ENCODE results near the gene PHF8. TPM values are rescaled to one million over a fixed set of nuclear protein-coding genes. Genes with fewer than 3 reads are reported as not detected.

Gene PHF8
- total RNA-seq, 1 experiment from 2014 or later = 29.6 TPM

DNA sequence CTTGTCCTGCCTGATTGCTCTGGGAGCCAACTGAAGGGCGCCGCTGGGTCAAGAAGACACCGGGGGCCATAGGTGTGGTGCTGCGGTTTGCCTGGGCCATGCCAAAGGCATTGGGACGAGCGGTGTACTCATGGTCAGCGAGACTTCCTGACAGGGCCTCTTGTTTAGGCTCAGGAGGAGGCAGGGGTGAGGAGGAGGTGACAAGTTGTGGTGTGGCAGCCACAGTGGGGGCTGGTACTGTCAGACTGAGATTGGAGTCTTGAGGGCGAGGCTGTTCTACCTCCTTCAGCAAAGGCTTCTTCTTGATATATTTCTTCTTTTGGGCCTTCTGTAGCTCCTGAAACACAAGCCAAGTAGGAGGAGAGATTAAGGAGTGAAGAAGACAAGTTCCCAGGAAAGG lies 104.1 kb downstream of the PHF8 start:
- H3K36me3 Mint-ChIP-seq = peaks cover 24% of the 10 kb centered on the region
- H3K9me3 Mint-ChIP-seq = no peaks in the 10 kb centered on the region
- ATAC-seq (no peak), DNase-seq (ENCODE audit: low spot score) (no peak)
- no peaks in the 10 kb centered on the region for H3K4me1 Mint-ChIP-seq
- H3K4me3 Mint-ChIP-seq = no peak overlapping the region
- POLR2A ChIA-PET = no interaction called here
- no peak overlapping the region for H3K27ac Mint-ChIP-seq
- CTCF ChIA-PET = no interaction called here
- no peaks in the 10 kb centered on the region for H3K27me3 Mint-ChIP-seq (ENCODE audit: low read depth)
- TF ChIP-seq, protein P1, sequence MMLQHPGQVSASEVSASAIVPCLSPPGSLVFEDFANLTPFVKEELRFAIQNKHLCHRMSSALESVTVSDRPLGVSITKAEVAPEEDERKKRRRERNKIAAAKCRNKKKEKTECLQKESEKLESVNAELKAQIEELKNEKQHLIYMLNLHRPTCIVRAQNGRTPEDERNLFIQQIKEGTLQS (CRISPR knock-in tag; conservative IDR thresholded peaks at IDR 0.05) = no peak
- TF ChIP-seq GTF2I (CRISPR knock-in tag; conservative IDR thresholded peaks at IDR 0.05) = no peak
- no peak for TF ChIP-seq JAZF1 (CRISPR knock-in tag; IDR thresholded peaks at IDR 0.05)
- TF ChIP-seq CREM (CRISPR knock-in tag; IDR thresholded peaks at IDR 0.05) = no peak
- TF ChIP-seq ZNF416 (CRISPR knock-in tag; IDR thresholded peaks at IDR 0.05) = no peak
- no peak for TF ChIP-seq FOXP1 (CRISPR knock-in tag; IDR thresholded peaks at IDR 0.05; ENCODE audit: borderline replicate concordance)
- TF ChIP-seq, protein P2, sequence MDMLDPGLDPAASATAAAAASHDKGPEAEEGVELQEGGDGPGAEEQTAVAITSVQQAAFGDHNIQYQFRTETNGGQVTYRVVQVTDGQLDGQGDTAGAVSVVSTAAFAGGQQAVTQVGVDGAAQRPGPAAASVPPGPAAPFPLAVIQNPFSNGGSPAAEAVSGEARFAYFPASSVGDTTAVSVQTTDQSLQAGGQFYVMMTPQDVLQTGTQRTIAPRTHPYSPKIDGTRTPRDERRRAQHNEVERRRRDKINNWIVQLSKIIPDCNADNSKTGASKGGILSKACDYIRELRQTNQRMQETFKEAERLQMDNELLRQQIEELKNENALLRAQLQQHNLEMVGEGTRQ (CRISPR knock-in tag; IDR thresholded peaks at IDR 0.05) = no peak
- TF ChIP-seq, protein P3, sequence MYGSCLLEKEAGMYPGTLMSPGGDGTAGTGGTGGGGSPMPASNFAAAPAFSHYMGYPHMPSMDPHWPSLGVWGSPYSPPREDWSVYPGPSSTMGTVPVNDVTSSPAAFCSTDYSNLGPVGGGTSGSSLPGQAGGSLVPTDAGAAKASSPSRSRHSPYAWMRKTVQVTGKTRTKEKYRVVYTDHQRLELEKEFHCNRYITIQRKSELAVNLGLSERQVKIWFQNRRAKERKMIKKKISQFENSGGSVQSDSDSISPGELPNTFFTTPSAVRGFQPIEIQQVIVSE (CRISPR knock-in tag; IDR thresholded peaks at IDR 0.05; ENCODE audit: borderline replicate concordance) = no peak

DNA sequence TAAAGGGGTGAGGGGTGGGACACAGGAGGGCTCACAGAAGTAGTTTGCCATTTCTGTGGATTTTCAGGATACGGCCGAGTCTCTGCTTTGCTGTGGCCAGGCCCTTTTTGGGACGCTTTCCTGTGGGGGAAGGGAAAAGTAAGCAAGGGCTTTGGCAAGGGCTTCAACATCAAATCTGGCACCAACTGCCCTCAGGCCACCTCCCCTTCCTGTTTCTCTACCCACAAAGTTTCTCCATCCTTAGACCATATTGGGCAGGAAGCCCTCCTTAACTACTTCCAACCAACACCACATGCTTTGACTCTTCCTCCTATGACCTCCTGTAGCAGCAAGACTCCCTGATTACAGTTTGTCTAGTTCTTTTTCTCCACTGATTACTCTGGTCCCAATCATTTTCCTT lies 105.1 kb downstream of the PHF8 start:
- Mint-ChIP-seq H3K4me1 (no peaks in the 10 kb centered on the region), H3K4me3 (no peak overlapping the region), H3K27ac (no peak overlapping the region), H3K9me3 (no peaks in the 10 kb centered on the region), H3K36me3 (peaks cover 24% of the 10 kb centered on the region), H3K27me3 (ENCODE audit: low read depth) (no peaks in the 10 kb centered on the region; the same call in 1 of the 2 replicates)
- POLR2A ChIA-PET = no interaction called here
- TF ChIP-seq, protein P4, sequence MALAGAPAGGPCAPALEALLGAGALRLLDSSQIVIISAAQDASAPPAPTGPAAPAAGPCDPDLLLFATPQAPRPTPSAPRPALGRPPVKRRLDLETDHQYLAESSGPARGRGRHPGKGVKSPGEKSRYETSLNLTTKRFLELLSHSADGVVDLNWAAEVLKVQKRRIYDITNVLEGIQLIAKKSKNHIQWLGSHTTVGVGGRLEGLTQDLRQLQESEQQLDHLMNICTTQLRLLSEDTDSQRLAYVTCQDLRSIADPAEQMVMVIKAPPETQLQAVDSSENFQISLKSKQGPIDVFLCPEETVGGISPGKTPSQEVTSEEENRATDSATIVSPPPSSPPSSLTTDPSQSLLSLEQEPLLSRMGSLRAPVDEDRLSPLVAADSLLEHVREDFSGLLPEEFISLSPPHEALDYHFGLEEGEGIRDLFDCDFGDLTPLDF (CRISPR knock-in tag; IDR thresholded peaks at IDR 0.05) = no peak
- TF ChIP-seq RORB (CRISPR knock-in tag; IDR thresholded peaks at IDR 0.05) = no peak
- ATAC-seq = no peak
- CTCF ChIA-PET = no interaction called here
- no peak for DNase-seq (ENCODE audit: low spot score)

DNA sequence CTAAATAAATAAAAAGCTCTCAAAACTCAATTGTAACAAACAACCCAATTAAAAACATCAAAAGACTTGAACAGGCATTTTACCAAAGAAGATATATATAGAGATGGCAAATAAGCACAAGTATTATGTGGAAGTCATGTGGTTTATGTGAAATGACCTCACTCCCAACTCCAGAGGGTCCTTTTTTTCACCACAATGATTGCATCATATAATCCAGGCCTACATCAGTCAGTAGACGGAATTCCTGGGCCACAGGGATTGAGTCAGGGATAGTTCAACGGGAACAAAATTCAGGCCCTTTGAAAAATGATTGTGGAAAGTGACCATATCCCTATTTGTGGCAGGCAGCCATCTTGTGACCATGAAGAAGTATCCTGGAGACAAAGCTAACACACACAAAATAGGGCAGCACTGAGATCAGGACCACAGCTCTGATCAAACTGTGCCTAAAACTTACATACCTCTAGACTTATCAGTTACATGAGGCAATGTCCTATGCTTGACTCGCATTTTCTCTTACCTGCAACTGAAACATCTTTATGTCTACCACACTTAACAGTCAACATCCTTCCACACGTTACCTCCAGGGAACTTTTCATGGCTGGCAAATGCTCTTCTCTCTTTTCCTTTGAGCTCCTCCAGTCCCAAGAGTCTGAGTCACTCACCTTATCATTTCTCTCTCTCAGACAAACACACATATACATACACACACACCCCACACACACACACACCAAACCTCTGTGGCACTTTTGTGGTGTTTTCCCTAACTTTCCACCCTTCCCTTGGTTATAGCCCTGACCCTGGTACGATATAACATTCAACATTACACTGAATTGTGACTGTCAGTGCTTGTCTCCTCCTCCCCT lies 113.5 kb downstream of the PHF8 start:
- CTCF ChIA-PET = no interaction called here

DNA sequence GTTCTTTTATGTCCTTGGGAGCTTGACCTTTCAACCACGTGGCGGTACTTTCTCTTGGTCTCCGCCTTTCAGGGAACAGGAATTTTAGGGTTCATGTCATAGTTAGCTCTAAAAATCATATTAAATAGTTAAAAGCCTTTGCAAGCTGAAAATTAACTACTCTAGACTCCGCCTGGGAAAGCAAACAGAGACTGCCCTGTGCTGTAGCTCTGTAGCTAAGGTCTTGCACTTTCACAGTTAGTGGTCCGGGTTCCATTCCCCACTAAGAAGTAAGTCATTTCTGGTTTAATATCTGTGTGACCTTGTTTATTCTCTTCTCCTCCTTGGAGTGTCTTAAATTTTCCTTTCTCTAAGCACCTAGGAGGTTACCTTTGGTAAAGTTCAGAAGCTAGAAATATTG lies 118.2 kb downstream of the PHF8 start:
- ChIA-PET CTCF (no interaction called here), POLR2A (no interaction called here)
- DNase-seq (ENCODE audit: low spot score) (no peak), ATAC-seq (no peak)
- Mint-ChIP-seq H3K4me3 (no peak overlapping the region), H3K9me3 (no peaks in the 10 kb centered on the region), H3K36me3 (no peaks in the 10 kb centered on the region), H3K4me1 (no peaks in the 10 kb centered on the region), H3K27me3 (ENCODE audit: low read depth) (no peaks in the 10 kb centered on the region), H3K27ac (no peak overlapping the region)
- TF ChIP-seq NR1H2 (CRISPR knock-in tag; IDR thresholded peaks at IDR 0.05) (no peak), ELF4 (CRISPR knock-in tag; IDR thresholded peaks at IDR 0.05; ENCODE audit: low read depth) (no peak), ZNF416 (CRISPR knock-in tag; IDR thresholded peaks at IDR 0.05) (no peak), HMGA2 (CRISPR knock-in tag; IDR thresholded peaks at IDR 0.05) (no peak), GTF2I (CRISPR knock-in tag; conservative IDR thresholded peaks at IDR 0.05) (no peak), NR2C2 (CRISPR knock-in tag; IDR thresholded peaks at IDR 0.05) (no peak), ZNF317 (CRISPR knock-in tag; IDR thresholded peaks at IDR 0.05; ENCODE audit: borderline replicate concordance, low read depth) (no peak), TEAD1 (CRISPR knock-in tag; IDR thresholded peaks at IDR 0.05) (no peak), IRF2 (CRISPR knock-in tag; IDR thresholded peaks at IDR 0.05; ENCODE audit: borderline replicate concordance, low read depth) (no peak)
- TF ChIP-seq, protein P5, sequence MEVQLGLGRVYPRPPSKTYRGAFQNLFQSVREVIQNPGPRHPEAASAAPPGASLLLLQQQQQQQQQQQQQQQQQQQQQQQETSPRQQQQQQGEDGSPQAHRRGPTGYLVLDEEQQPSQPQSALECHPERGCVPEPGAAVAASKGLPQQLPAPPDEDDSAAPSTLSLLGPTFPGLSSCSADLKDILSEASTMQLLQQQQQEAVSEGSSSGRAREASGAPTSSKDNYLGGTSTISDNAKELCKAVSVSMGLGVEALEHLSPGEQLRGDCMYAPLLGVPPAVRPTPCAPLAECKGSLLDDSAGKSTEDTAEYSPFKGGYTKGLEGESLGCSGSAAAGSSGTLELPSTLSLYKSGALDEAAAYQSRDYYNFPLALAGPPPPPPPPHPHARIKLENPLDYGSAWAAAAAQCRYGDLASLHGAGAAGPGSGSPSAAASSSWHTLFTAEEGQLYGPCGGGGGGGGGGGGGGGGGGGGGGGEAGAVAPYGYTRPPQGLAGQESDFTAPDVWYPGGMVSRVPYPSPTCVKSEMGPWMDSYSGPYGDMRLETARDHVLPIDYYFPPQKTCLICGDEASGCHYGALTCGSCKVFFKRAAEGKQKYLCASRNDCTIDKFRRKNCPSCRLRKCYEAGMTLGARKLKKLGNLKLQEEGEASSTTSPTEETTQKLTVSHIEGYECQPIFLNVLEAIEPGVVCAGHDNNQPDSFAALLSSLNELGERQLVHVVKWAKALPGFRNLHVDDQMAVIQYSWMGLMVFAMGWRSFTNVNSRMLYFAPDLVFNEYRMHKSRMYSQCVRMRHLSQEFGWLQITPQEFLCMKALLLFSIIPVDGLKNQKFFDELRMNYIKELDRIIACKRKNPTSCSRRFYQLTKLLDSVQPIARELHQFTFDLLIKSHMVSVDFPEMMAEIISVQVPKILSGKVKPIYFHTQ (CRISPR knock-in tag; IDR thresholded peaks at IDR 0.05) = no peak
- TF ChIP-seq, protein P3 (CRISPR knock-in tag; IDR thresholded peaks at IDR 0.05; ENCODE audit: borderline replicate concordance) = no peak
- TF ChIP-seq, protein P6, sequence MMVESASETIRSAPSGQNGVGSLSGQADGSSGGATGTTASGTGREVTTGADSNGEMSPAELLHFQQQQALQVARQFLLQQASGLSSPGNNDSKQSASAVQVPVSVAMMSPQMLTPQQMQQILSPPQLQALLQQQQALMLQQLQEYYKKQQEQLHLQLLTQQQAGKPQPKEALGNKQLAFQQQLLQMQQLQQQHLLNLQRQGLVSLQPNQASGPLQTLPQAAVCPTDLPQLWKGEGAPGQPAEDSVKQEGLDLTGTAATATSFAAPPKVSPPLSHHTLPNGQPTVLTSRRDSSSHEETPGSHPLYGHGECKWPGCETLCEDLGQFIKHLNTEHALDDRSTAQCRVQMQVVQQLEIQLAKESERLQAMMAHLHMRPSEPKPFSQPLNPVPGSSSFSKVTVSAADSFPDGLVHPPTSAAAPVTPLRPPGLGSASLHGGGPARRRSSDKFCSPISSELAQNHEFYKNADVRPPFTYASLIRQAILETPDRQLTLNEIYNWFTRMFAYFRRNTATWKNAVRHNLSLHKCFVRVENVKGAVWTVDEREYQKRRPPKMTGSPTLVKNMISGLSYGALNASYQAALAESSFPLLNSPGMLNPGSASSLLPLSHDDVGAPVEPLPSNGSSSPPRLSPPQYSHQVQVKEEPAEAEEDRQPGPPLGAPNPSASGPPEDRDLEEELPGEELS (CRISPR knock-in tag; IDR thresholded peaks at IDR 0.05) = no peak

More for the DNA sequence above, 113.5 kb downstream of the PHF8 start:
- no peak for ATAC-seq
- H3K9me3 Mint-ChIP-seq = no peaks in the 10 kb centered on the region
- no peaks in the 10 kb centered on the region for H3K4me1 Mint-ChIP-seq
- POLR2A ChIA-PET = no interaction called here
- no peaks in the 10 kb centered on the region; the same call in 1 of the 2 replicates for H3K27me3 Mint-ChIP-seq (ENCODE audit: low read depth)
- H3K27ac Mint-ChIP-seq = no peak overlapping the region
- no peak for DNase-seq (ENCODE audit: low spot score)
- TF ChIP-seq HMGA2 (CRISPR knock-in tag; IDR thresholded peaks at IDR 0.05) (no peak), GABPB1 (CRISPR knock-in tag; IDR thresholded peaks at IDR 0.05) (peak; percentile 73), NFYB (CRISPR knock-in tag; conservative IDR thresholded peaks at IDR 0.05; ENCODE audit: low read depth) (no peak)
- H3K4me3 Mint-ChIP-seq = no peak overlapping the region
- H3K36me3 Mint-ChIP-seq = no peaks in the 10 kb centered on the region

Data from WTC11 (cell line).